CD4-positive, CD25-positive, alpha-beta regulatory T cell (primary cell): ENCODE data around the gene ANKRD33B. TPM values are rescaled to one million over a fixed set of nuclear protein-coding genes. Genes with fewer than 3 reads are reported as not detected.
"Not testable (repeated sequence)": the region's sequence is repeated elsewhere in the genome, so short reads cannot be mapped to it uniquely, and the experiment has no call there.

Source experiments
- ATAC-seq, 2 donors: fragments of 150-1000 bp; cut with Tn5 transposase; one replicate each; pipeline ENCODE4 v1.10.0; 2021; ENCODE audit warnings: low read depth in 2 of 2, moderate number of reproducible peaks in 2 of 2, moderate library complexity in 1 of 2
- DNase-seq, 3 donors: peaks; one replicate each; pipeline versions ENCODE4 v3.0.0 to v3.0.0-alpha.2; 2012 to 2022; ENCODE audit warnings: mixed read lengths in 1 of 3
- H3K27ac ChIP-seq: one replicate; pipeline ENCODE4 v1.7.0; 2013; ENCODE audit warnings: mild to moderate bottlenecking, low read length; ENCODE audit not compliant: insufficient read depth, poor library complexity, severe bottlenecking
- H3K27me3 ChIP-seq: one replicate; pipeline ENCODE4 v1.7.0; 2013; ENCODE audit warnings: low read length; ENCODE audit not compliant: control insufficient read depth, insufficient read depth
- H3K36me3 ChIP-seq: one replicate; pipeline ENCODE4 v1.7.0; 2013; ENCODE audit warnings: mild to moderate bottlenecking, low read length, moderate library complexity; ENCODE audit not compliant: control insufficient read depth, insufficient read depth
- H3K4me1 ChIP-seq: 2 replicates; pipeline ENCODE4 v1.7.0; 2013; ENCODE audit warnings: mild to moderate bottlenecking, low read length; ENCODE audit not compliant: insufficient read depth, control insufficient read depth, poor library complexity, severe bottlenecking
- H3K4me3 ChIP-seq: one replicate; pipeline ENCODE4 v1.7.0; 2013; ENCODE audit warnings: low read depth, mild to moderate bottlenecking, low read length, moderate library complexity
- H3K9me3 ChIP-seq, 2 experiments: 1 replicate in 1 of 2; 2 replicates in 1 of 2; pipeline ENCODE4 v1.7.0; 2013; ENCODE audit warnings: low read length in 2 of 2, mild to moderate bottlenecking in 1 of 2, moderate library complexity in 1 of 2; ENCODE audit not compliant: control insufficient read depth in 2 of 2
- H3K27ac Mint-ChIP-seq, 3 donors: one replicate each; pipeline ENCODE4 v1.8.0; 2020 to 2022; ENCODE audit warnings: mild to moderate bottlenecking in 3 of 3, mixed read lengths in 3 of 3, moderate library complexity in 2 of 3
- H3K27me3 Mint-ChIP-seq: one replicate; pipeline ENCODE4 v1.8.0; 2022; ENCODE audit warnings: mild to moderate bottlenecking, mixed read lengths
- H3K36me3 Mint-ChIP-seq: one replicate; pipeline ENCODE4 v1.8.0; 2020; ENCODE audit warnings: mixed read lengths
- H3K4me1 Mint-ChIP-seq, 4 donors: one replicate each; pipeline ENCODE4 v1.8.0; 2020 to 2022; ENCODE audit warnings: mixed read lengths in 4 of 4, mild to moderate bottlenecking in 1 of 4
- H3K4me3 Mint-ChIP-seq, 4 donors: one replicate each; pipeline ENCODE4 v1.8.0; 2020 to 2022; ENCODE audit warnings: mild to moderate bottlenecking in 4 of 4, mixed read lengths in 4 of 4, moderate library complexity in 3 of 4
- H3K9me3 Mint-ChIP-seq, 7 donors: one replicate each; pipeline ENCODE4 v1.8.0; 2020 to 2022; ENCODE audit warnings: mixed read lengths in 7 of 7, mild to moderate bottlenecking in 3 of 7, moderate library complexity in 2 of 7
- polyA plus RNA-seq, 4 donors: library from polyadenylated mRNA; unstranded; fragments of 300-500 nt; fragmentation: Illumina TruSeq; gene quantifications; one replicate each; pipeline ENCODE4 v1.2.3, GENCODE V29; 2021
- total RNA-seq: library from RNA; stranded (reverse); gene quantifications from one replicate; pipeline ENCODE4 v1.2.3, GENCODE V29; 2022

The ANKRD33B gene
- total and polyA plus RNA-seq, 5 donors from 2014 or later, result 0.25 to 6.6 (median 0.33) TPM

DNA sequence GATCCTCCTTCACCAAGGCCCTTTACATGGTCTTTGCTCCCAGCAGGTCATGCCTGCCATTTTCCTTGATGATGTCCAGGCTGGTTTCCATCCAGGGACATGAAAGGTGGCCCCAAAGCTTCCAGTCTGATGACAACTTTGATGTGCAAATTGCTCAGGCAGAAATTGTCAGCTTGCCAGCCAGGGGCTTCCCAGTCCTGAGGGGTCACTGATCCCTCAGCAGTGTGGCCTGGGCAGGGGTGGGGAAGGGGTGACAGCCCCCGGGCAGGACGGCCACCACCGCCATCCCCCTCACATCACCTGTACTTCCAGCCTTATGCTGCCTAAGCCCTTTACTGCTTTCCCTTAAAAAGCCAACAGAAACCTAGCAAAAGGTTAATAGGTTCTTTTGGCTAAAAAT, 96.3 kb downstream of the ANKRD33B start:
- ATAC-seq (no peak), DNase-seq (no peak)
- Histone ChIP-seq H3K27ac (no peak overlapping the region), H3K4me3 (no peak overlapping the region), H3K4me1 (no peaks in the 10 kb centered on the region), H3K27me3 (no peaks in the 10 kb centered on the region), H3K9me3 (no peaks in the 10 kb centered on the region), H3K36me3 (no peaks in the 10 kb centered on the region)
- H3K27ac Mint-ChIP-seq, result no peak overlapping the region
- no peak overlapping the region for H3K4me3 Mint-ChIP-seq
- H3K27me3 Mint-ChIP-seq, result no peaks in the 10 kb centered on the region
- no peaks in the 10 kb centered on the region for H3K36me3 Mint-ChIP-seq
- peaks cover 0 to 5% (median 0%) of the 10 kb centered on the region in 7 donors for H3K9me3 Mint-ChIP-seq
- no peaks in the 10 kb centered on the region for H3K4me1 Mint-ChIP-seq

DNA sequence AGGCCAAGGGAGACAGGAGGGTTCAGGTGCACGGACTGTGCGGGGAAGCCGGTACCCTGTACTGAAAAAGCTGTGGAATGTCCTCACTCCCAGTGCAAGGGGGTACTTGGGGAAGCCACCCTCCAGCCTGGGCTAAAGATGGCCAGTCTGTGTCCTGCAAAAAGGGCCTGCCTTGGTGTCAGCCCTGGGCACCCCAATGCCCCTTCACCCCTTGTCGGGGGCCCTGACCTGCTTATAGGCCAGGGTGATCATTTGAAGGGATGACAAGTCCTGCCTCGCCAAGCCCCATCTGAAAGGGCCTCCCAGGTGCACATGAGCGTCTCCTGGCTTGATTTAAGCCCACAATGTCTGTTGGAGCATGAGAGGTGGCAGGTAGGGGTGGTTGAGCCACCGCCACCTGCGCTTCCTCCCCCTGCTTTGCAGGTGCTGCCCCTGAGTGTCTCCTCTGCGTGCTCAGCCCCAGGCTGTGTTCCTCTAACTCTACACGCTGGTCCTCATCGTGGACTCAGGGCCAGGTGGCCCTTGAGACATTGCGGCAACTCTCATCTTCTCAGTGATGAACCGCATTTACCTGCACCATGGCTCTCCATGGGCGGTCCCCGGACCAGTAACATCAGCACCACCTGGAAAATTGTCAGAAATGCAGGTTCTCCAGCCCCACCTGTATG, 97.0 kb downstream of the ANKRD33B start:
- DNase-seq (no peak), ATAC-seq (no peak)
- Mint-ChIP-seq H3K27me3 (no peaks in the 10 kb centered on the region), H3K4me3 (no peak overlapping the region), H3K4me1 (no peaks in the 10 kb centered on the region), H3K36me3 (no peaks in the 10 kb centered on the region), H3K9me3 (peaks cover 0 to 5% (median 0%) of the 10 kb centered on the region in 7 donors), H3K27ac (no peak overlapping the region)
- H3K36me3 ChIP-seq, result no peaks in the 10 kb centered on the region
- H3K9me3 ChIP-seq, result no peaks in the 10 kb centered on the region
- H3K4me1 ChIP-seq, result no peaks in the 10 kb centered on the region
- H3K4me3 ChIP-seq, result no peak overlapping the region
- H3K27ac ChIP-seq, result no peak overlapping the region
- H3K27me3 ChIP-seq, result no peaks in the 10 kb centered on the region

DNA sequence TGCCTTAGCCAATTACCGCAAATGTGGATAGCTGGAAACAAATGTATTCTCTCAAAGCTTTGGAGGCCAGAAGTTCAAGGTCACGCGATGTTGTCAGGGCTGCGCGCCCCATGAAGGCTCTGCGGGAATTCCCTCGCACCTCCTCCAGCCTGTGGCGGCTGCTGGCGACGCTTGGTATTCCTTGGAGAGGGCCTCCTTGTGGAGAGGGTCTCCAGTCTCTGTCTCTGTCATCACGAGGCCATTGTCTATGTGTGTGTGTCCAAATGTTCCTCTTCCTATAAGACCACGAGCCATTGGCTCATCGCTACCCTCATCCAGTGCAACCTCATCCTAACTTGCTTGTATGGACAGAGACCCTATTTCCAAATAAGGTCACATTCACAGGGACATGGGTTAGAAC, 97.5 kb downstream of the ANKRD33B start:
- ATAC-seq (no peak), DNase-seq (no peak)
- Mint-ChIP-seq H3K27me3 (no peaks in the 10 kb centered on the region), H3K4me1 (no peaks in the 10 kb centered on the region), H3K4me3 (no peak overlapping the region), H3K36me3 (no peaks in the 10 kb centered on the region), H3K9me3 (peaks cover 0 to 5% (median 0%) of the 10 kb centered on the region in 7 donors), H3K27ac (no peak overlapping the region)
- H3K27me3 ChIP-seq, result no peaks in the 10 kb centered on the region
- no peaks in the 10 kb centered on the region for H3K9me3 ChIP-seq
- H3K4me3 ChIP-seq, result no peak overlapping the region
- H3K27ac ChIP-seq, result no peak overlapping the region
- H3K4me1 ChIP-seq, result no peaks in the 10 kb centered on the region
- H3K36me3 ChIP-seq, result no peaks in the 10 kb centered on the region

DNA sequence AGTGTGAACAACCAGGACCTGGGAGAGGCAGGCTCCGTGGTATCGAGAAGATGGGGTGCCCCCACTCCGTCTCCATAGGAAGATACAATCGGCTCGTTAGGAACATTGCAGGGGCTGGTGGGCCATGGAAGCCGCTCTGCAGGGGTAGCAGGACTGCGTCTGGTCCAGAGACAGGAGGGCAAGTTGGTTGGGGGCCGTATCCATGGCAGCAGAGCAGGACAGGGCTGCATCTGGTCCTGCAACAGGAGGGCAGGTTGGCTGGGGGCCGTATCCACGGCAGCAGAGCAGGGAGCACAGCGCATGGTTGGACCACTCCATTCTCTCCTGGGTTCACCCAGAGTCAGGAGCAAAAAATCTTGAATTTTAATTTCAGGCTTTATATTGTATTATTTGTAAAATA, 98.2 kb downstream of the ANKRD33B start:
- no peaks in the 10 kb centered on the region for H3K4me1 Mint-ChIP-seq
- H3K4me1 ChIP-seq, result no peaks in the 10 kb centered on the region
- H3K36me3 Mint-ChIP-seq, result no peaks in the 10 kb centered on the region
- H3K27me3 ChIP-seq, result no peaks in the 10 kb centered on the region
- no peaks in the 10 kb centered on the region for H3K27me3 Mint-ChIP-seq
- no peak overlapping the region for H3K4me3 Mint-ChIP-seq
- no peak overlapping the region for H3K4me3 ChIP-seq
- H3K9me3 ChIP-seq, result no peaks in the 10 kb centered on the region
- ATAC-seq (no peak), DNase-seq (no peak)
- no peaks in the 10 kb centered on the region for H3K36me3 ChIP-seq
- H3K27ac Mint-ChIP-seq, result no peak overlapping the region
- H3K27ac ChIP-seq, result no peak overlapping the region
- H3K9me3 Mint-ChIP-seq, result peaks cover 0 to 5% (median 0%) of the 10 kb centered on the region in 7 donors

DNA sequence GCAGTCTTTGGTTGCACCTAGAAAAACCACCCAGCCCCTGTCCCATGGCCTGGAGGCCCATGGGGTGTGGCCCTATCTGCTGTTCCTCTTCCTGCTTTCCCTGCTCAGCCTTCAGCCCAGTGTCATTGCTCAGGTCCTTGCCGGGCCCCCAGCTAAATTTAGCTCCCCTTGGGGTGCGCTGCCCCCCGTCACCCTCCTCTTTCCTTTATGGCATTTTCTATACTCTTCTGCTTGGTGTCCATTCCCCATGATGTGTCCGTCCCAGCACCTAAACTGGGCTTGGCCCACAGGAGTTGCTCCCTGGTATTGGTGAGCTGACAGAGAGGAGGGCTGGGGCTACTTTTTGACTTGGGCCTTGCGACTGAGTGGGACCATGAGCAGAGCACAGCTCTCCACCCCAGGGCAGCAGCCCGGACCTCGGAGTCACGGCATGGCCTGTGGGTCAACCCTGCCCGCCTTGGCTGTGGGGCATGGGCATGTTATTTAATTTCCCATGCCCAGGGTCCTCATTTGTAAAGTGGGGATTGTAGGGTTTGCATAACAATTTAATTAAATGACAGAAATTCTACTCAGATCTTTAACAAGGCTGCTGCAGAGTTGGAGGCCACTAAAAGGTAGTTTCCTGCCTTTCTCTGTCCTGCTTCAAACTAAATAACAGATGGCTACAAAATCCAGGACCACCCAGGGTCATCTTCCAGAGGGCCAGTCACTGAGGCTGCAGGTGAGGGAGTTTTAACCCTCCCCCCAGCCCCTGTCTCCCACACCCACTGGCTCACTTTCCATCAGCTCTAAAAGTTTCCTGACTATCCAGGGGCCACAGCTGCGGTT, 99.0 kb downstream of the ANKRD33B start:
- no peak overlapping the region for H3K27ac Mint-ChIP-seq
- Histone ChIP-seq H3K27ac (no peak overlapping the region), H3K27me3 (no peaks in the 10 kb centered on the region), H3K9me3 (no peaks in the 10 kb centered on the region), H3K4me1 (no peaks in the 10 kb centered on the region), H3K4me3 (no peak overlapping the region), H3K36me3 (no peaks in the 10 kb centered on the region)
- peaks cover 0 to 5% (median 0%) of the 10 kb centered on the region in 7 donors for H3K9me3 Mint-ChIP-seq
- H3K4me1 Mint-ChIP-seq, result no peaks in the 10 kb centered on the region
- no peak for DNase-seq
- H3K36me3 Mint-ChIP-seq, result no peaks in the 10 kb centered on the region
- no peak overlapping the region for H3K4me3 Mint-ChIP-seq
- no peaks in the 10 kb centered on the region for H3K27me3 Mint-ChIP-seq
- no peak for ATAC-seq

DNA sequence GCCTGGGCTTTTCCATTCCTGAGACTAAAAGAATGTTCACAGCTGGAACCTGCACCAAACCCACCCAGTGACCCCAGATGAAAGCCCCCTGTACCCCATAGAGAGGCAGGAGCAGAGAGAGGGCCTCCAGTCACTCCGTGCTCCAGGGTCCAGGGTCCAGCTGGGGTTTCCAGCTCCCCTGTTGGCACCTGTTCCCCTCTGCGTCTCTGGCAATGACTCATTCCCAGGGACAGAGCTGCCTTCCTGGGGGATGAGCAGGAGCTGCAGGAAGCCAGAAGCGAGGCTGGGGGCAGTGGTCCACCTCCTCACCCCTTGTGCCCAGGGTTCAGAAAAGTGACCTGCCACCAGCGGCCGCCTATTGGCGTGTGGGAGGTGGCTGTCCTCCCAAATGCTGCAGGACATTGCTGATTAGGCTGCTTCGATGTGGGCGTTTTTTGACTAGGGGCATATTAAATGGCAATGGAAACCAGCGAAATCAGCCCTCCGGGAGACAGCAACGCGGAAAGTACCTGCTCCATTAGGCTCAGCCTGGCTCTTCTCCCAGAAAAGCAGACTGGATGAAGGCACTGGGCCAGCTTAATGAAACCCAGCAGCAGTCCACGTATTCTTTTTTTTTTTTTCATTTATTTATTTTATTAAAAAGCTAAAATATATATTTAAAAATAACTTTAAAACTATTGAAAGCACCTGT, 99.8 kb downstream of the ANKRD33B start:
- H3K4me3 ChIP-seq, result no peak overlapping the region
- Mint-ChIP-seq H3K4me3 (no peak overlapping the region), H3K27me3 (no peaks in the 10 kb centered on the region), H3K27ac (no peak overlapping the region), H3K4me1 (no peaks in the 10 kb centered on the region), H3K36me3 (no peaks in the 10 kb centered on the region), H3K9me3 (no peaks in the 10 kb centered on the region)
- no peak overlapping the region for H3K27ac ChIP-seq
- H3K4me1 ChIP-seq, result no peaks in the 10 kb centered on the region
- no peaks in the 10 kb centered on the region for H3K27me3 ChIP-seq
- H3K36me3 ChIP-seq, result no peaks in the 10 kb centered on the region
- DNase-seq, result no peak
- no peak for ATAC-seq
- H3K9me3 ChIP-seq, result no peaks in the 10 kb centered on the region

DNA sequence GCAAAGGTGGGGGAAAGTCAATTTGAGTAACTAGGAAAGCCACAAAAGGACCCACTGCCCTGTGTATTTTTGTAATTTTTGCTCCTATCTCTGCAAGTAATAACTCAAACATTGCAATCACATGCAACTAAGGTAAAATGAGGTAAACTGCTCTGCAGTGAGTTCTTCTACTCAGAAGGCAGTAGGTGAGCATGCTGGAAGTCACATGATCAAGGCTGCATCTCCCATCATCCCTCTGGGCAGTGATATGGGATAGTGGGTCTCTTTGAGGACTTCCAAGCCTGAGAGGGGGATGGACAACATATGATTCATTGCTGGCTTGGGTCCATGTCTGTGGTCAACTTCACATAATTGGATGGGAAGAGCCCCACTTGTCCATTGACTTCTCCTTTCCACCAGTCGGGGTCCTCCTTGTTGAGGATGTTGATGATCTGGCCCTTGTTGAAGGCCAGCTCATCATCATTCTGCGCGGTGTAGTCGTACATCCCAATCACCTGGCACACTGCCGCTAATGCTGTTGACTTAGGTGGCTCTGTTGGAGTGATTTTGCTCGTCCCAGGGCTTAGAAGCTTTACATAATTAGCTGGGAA, 100.4 kb downstream of the ANKRD33B start:
- H3K27ac ChIP-seq, ATAC-seq, DNase-seq, H3K4me3 ChIP-seq, H3K27ac Mint-ChIP-seq, H3K36me3 ChIP-seq, H3K27me3 Mint-ChIP-seq, H3K9me3 ChIP-seq, H3K9me3 Mint-ChIP-seq, H3K27me3 ChIP-seq, H3K4me1 Mint-ChIP-seq, H3K4me3 Mint-ChIP-seq, H3K36me3 Mint-ChIP-seq, H3K4me1 ChIP-seq: not testable (repeated sequence)
